ENCODE data around the gene APMAP. TPM values are rescaled to one million over a fixed set of nuclear protein-coding genes. Genes with fewer than 3 reads are reported as not detected.
A peak's percentile ranks its signal among the peaks of the same experiment; 100 is the strongest.

The APMAP gene
- total RNA-seq, 2 donors from 2014 or later: 70.5 to 93.8 TPM

DNA sequence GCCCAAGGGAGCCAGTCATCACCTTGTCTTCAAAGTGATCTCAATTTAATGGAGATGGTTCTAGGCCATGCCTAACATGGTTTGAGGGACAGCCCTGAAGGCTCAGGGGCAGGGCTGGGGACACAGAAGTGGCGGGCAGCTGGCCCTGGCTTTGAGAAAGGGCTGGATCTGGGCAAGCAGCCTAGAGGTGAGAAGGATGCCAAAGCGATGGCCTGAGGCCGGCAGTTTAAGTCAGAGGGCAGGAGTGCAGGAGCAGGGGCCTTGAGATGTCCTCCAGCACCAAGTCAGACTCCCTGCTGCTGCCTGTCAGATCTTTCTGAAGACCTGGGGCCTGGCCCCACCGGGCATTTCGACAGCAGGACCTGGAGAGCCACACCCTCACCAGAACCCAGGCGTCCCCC lies 28.4 kb upstream of the APMAP start:
- intact Hi-C loops (cut with DNase I): no loop called here
- TF ChIP-seq POLR2AphosphoS5 (IDR thresholded peaks at IDR 0.05): no peak
- TF ChIP-seq, protein P1, sequence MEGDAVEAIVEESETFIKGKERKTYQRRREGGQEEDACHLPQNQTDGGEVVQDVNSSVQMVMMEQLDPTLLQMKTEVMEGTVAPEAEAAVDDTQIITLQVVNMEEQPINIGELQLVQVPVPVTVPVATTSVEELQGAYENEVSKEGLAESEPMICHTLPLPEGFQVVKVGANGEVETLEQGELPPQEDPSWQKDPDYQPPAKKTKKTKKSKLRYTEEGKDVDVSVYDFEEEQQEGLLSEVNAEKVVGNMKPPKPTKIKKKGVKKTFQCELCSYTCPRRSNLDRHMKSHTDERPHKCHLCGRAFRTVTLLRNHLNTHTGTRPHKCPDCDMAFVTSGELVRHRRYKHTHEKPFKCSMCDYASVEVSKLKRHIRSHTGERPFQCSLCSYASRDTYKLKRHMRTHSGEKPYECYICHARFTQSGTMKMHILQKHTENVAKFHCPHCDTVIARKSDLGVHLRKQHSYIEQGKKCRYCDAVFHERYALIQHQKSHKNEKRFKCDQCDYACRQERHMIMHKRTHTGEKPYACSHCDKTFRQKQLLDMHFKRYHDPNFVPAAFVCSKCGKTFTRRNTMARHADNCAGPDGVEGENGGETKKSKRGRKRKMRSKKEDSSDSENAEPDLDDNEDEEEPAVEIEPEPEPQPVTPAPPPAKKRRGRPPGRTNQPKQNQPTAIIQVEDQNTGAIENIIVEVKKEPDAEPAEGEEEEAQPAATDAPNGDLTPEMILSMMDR (IDR thresholded peaks at IDR 0.05): no peak
- no peak for TF ChIP-seq POLR2A (IDR thresholded peaks at IDR 0.05)
- whole genome bisulfite sequencing: 93% methylated on average over 6 of the region's 6 CpGs
- Histone ChIP-seq H3K4me3 (no peak overlapping the region), H3K4me1 (replicated peaks) (peaks cover 13% of the 10 kb centered on the region), H3K27ac (peak overlapping the region; percentile 60 to 83), H3K36me3 (no peaks in the 10 kb centered on the region), H3K9me3 (no peaks in the 10 kb centered on the region), H3K27me3 (replicated peaks; ENCODE audit: insufficient read depth) (no peaks in the 10 kb centered on the region)
- no peak for DNase-seq (ENCODE audit: low spot score)

GRCh38 chr20:25020345-25020744 lies 27.8 kb upstream of the APMAP start:
- TF ChIP-seq POLR2AphosphoS5 (IDR thresholded peaks at IDR 0.05) (no peak), POLR2A (IDR thresholded peaks at IDR 0.05) (no peak)
- TF ChIP-seq, protein P1 (IDR thresholded peaks at IDR 0.05): no peak
- no peaks in the 10 kb centered on the region for H3K36me3 ChIP-seq
- peak overlapping the region; percentile 60 to 83 for H3K27ac ChIP-seq
- H3K4me3 ChIP-seq: no peak overlapping the region
- intact Hi-C loops (cut with DNase I): no loop called here
- no peaks in the 10 kb centered on the region for H3K9me3 ChIP-seq
- no peak for DNase-seq (ENCODE audit: low spot score)
- peaks cover 13% of the 10 kb centered on the region for H3K4me1 ChIP-seq (replicated peaks)
- H3K27me3 ChIP-seq (replicated peaks; ENCODE audit: insufficient read depth): no peaks in the 10 kb centered on the region
- WGBS: 90% methylated on average over 5 of the region's 5 CpGs

- no peaks in the 10 kb centered on the region for H3K9me3 ChIP-seq
- H3K27ac ChIP-seq: peak overlapping the region; percentile 60 to 83
- no peaks in the 10 kb centered on the region for H3K27me3 ChIP-seq (replicated peaks; ENCODE audit: insufficient read depth)
- H3K4me3 ChIP-seq: no peak overlapping the region
- H3K36me3 ChIP-seq: no peaks in the 10 kb centered on the region
- 62% methylated on average over 16 of the region's 16 CpGs for WGBS
- no peak for TF ChIP-seq POLR2A (IDR thresholded peaks at IDR 0.05)
- TF ChIP-seq POLR2AphosphoS5 (IDR thresholded peaks at IDR 0.05): peak; percentile 26
- TF ChIP-seq, protein P1 (IDR thresholded peaks at IDR 0.05): no peak
- peak; percentile 53 for DNase-seq (ENCODE audit: low spot score)
- H3K4me1 ChIP-seq (replicated peaks): peaks cover 13% of the 10 kb centered on the region
- intact Hi-C loops (cut with DNase I): no loop called here
Observed at GRCh38 chr20:25019381-25020155, 27.0 kb upstream of the APMAP start.

- TF ChIP-seq POLR2AphosphoS5 (IDR thresholded peaks at IDR 0.05) (no peak), POLR2A (IDR thresholded peaks at IDR 0.05) (no peak)
- TF ChIP-seq, protein P1 (IDR thresholded peaks at IDR 0.05): no peak
- H3K4me1 ChIP-seq (replicated peaks): peaks cover 13% of the 10 kb centered on the region
- H3K9me3 ChIP-seq: no peaks in the 10 kb centered on the region
- WGBS: 99% methylated on average over 6 of the region's 6 CpGs
- no peaks in the 10 kb centered on the region for H3K36me3 ChIP-seq
- H3K27ac ChIP-seq: peak overlapping the region; percentile 60 to 83
- no peaks in the 10 kb centered on the region for H3K27me3 ChIP-seq (replicated peaks; ENCODE audit: insufficient read depth)
- DNase-seq (ENCODE audit: low spot score): no peak
- no peak overlapping the region for H3K4me3 ChIP-seq
- intact Hi-C loops (cut with DNase I): no loop called here
Observed at GRCh38 chr20:25018841-25019240, 26.3 kb upstream of the APMAP start.

GRCh38 chr20:25018425-25018824 lies 25.9 kb upstream of the APMAP start:
- H3K4me3 ChIP-seq: no peak overlapping the region
- no peak for TF ChIP-seq POLR2AphosphoS5 (IDR thresholded peaks at IDR 0.05)
- TF ChIP-seq, protein P1 (IDR thresholded peaks at IDR 0.05): no peak
- no peak for TF ChIP-seq POLR2A (IDR thresholded peaks at IDR 0.05)
- H3K27me3 ChIP-seq (replicated peaks; ENCODE audit: insufficient read depth): no peaks in the 10 kb centered on the region
- intact Hi-C loops (cut with DNase I): no loop called here
- peak overlapping the region; percentile 60 to 83 for H3K27ac ChIP-seq
- no peaks in the 10 kb centered on the region for H3K36me3 ChIP-seq
- 54% methylated on average over 2 of the region's 2 CpGs for WGBS
- peaks cover 13% of the 10 kb centered on the region for H3K4me1 ChIP-seq (replicated peaks)
- H3K9me3 ChIP-seq: no peaks in the 10 kb centered on the region
- no peak for DNase-seq (ENCODE audit: low spot score)

Data from prostate gland (tissue), 2 donors.